Inflammatory macrophage (primary cell): Measurements from ENCODE around the gene GAK.
A peak's percentile ranks its signal among the peaks of the same experiment; 100 is the strongest.

ENCODE experiments used
- DNase-seq, 2 donors: peaks; one replicate each; pipeline ENCODE4 v3.0.0-alpha.2; 2020 to 2022

Gene GAK

GRCh38 chr4:925771-926500 lies 6.2 kb downstream of the GAK start:
- DNase-seq: no peak

DNA sequence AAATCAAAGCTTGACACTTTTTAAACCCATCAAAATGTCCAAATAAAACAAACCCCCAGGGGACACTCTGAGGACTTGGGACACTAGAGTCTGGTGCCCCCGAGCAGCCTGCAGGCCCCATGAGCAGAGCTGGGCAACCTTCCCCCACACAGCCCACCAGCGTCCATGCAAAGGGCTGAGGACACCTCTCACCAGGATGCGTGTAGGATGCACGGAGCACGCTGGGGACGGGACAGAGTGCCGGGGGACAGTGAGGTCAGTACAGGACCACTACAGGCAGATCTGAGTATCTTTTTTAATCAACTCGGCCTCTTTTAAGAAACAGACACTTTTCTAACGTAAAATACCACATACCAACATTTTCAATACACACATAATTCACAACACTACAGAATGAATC lies 6.9 kb downstream of the GAK start:
- DNase-seq: no peak

GRCh38 chr4:924107-925096 lies 7.7 kb downstream of the GAK start:
- DNase-seq: peak; percentile 42 to 53

GRCh38 chr4:921830-922331 lies 10.2 kb downstream of the GAK start:
- DNase-seq: no peak

GRCh38 chr4:919004-919680 lies 13.0 kb downstream of the GAK start:
- peak in 1 of 2 donors; percentile 34 for DNase-seq

DNA sequence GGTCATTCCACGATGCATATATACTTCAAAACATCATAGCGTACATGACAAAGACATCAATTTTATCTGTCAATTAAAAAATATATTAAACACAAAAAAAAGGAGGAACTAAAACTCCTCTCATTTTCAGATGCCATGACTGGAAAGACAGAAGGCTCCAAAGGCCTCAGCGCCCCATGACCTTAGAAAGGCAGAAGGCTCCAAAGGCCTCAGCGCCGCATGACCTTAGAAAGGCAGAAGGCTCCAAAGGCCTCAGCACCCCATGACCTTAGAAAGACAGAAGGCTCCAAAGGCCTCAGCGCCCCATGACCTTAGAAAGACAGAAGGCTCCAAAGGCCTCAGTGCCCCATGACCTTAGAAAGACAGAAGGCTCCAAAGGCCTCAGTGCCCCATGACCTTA lies 13.5 kb downstream of the GAK start:
- peak; percentile 21 to 48 for DNase-seq

DNA sequence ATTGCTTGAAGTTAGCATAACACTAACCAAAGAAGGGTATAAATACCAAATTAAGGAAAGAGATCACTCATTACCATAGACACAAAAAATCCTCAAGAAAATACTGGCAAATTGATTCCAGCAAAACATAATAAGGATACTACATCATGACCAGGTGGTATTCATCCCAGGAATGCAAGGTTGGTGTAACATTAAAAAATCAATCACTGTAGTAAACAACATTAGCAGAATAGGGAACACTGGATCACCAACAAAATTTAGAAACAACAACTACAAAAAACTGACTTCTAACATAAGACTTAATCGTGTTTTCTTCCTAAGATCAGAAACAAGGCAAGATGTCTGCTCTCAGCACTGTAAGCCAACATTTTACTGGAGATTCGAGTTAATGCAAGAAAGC lies 14.1 kb downstream of the GAK start:
- no peak for DNase-seq

- DNase-seq: no peak
Measured at GRCh38 chr4:917466-917865, 14.7 kb downstream of the GAK start.

DNA sequence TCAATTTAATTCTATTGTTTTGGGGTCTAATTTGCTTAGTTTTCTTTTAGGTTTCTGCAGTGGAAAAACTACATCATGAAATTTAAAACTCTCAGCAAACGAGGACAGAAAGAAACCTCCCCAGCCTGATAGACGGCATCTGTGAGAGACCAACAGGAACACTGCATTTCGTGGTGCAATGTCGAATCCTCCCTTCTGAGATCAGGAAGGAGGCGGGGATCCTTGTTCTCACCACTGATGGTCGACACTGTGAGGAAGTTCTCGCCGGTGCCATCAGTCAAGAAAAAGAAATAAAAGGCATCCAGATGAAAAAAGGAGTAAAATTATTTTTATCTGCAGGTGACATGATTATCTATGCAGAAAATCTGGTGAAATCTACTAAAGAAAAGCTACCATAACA lies 16.5 kb downstream of the GAK start:
- DNase-seq: peak; percentile 63 to 78

DNA sequence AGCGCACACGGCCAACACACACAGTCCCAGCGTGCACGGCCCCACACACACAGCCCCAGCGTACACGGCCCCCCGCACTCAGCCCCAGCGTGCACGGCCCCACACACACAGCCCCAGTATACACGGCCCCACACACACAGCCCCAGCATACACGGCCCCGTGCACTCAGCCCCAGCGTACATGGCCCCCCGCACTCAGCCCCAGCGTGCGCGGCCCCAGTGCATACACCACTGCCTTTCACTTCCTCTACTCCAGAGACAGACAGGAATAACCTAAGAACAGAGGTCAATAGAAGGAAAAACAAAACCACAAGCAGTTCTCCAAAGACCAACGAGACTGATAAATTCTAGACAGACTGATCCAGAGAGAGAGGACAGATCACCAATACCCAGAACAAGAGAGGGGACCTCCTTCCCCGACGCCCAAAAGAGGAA lies 17.1 kb downstream of the GAK start:
- DNase-seq: peak; percentile 27 to 34

- DNase-seq: no peak
Measured at GRCh38 chr4:914531-914930, 17.6 kb downstream of the GAK start.

DNA sequence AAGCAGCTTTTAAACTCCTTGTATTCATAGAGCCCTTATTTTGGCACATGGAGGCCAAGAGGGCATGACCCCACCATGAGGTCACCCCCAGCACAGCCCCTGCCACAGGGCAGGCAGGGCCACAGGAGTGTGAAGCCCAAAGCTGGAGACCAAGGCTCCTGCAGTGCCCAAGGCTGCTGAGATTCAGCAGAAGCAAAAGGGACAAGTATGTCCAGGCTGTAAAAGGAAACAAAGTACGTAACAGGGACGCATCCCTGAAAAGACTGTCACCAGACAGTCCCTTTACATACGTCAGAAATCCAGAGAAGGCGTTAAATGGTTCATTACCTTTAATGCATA lies 18.9 kb downstream of the GAK start:
- no peak for DNase-seq

- DNase-seq: no peak
Measured at GRCh38 chr4:912548-913279, 19.4 kb downstream of the GAK start.

GRCh38 chr4:911871-912490 lies 20.1 kb downstream of the GAK start:
- no peak for DNase-seq

- no peak for DNase-seq
Measured at GRCh38 chr4:911221-911751, 20.8 kb downstream of the GAK start.

DNA sequence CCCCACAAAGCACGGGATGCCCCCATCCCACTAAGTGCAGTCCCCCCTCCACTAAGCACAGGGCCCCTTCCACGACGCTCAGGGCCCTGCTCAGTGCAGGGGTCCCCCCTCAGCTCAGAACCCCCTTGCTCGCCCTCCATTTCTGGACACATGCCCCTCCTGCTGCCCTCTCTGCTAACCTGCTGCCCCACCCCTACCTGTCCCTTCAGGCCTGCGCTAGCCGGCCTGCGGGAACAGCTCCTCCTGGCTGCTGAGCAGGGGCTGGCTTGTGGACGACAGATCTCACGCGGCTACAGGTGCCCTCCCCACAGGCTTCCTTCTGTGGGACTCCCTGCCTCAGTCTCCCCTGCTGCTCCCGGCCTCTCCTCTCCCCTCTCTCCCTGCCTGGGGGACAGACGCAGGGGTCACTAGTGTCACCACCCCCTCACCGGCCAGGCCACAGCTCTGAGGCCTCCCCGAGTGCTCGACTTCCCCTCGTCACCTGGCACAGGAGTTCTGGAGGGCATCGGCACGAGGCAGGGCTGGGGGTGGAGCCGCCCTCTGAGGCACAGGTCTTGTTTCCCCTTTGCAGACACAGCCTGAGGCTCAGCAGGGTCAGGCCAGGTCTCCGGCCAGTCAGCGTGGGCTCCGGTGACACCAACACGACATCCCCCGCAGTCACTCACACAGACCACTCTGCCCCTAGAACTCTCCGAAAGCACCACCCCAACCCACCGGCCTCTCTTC lies 21.6 kb downstream of the GAK start:
- DNase-seq: no peak

- no peak for DNase-seq
Measured at GRCh38 chr4:909821-910220, 22.3 kb downstream of the GAK start.

GRCh38 chr4:909131-909571 lies 23.0 kb downstream of the GAK start:
- DNase-seq: no peak

GRCh38 chr4:907691-908425 lies 24.3 kb downstream of the GAK start:
- no peak for DNase-seq

- no peak for DNase-seq
Measured at GRCh38 chr4:907103-907400, 25.1 kb downstream of the GAK start.
